ENCODE results near the gene SOAT1.

SOAT1 gene

GRCh38 chr1:179300112-179300511 is 6.5 kb downstream of the SOAT1 start:
- CTCF ChIA-PET = no interaction called here
- DNase-seq (ENCODE audit: low read depth, low spot score) = no peak
- no peak for TF ChIP-seq CTCF (IDR thresholded peaks at IDR 0.05; ENCODE audit: insufficient read depth, low read length, missing control alignments)
- POLR2A ChIA-PET = no interaction called here
- no peak overlapping the region for H3K4me3 ChIP-seq (ENCODE audit: low read depth, low read length)

- H3K4me3 ChIP-seq (ENCODE audit: low read depth, low read length) = no peak overlapping the region
- no peak for DNase-seq (ENCODE audit: low read depth, low spot score)
- ChIA-PET POLR2A (no interaction called here), CTCF (interaction anchor here (0.6 to 1.3 kb wide), 2 partner anchors 8 to 288 kb away, joined by 3 read pairs; partner anchors contain the start of gene SOAT1)
- no peak for TF ChIP-seq CTCF (IDR thresholded peaks at IDR 0.05; ENCODE audit: insufficient read depth, low read length, missing control alignments)
These were observed 8.5 kb downstream of the SOAT1 start for GRCh38 chr1:179302070-179302469.

- no peak for DNase-seq (ENCODE audit: low read depth, low spot score)
- no peak overlapping the region for H3K4me3 ChIP-seq (ENCODE audit: low read depth, low read length)
- no peak for TF ChIP-seq CTCF (IDR thresholded peaks at IDR 0.05; ENCODE audit: insufficient read depth, low read length, missing control alignments)
- POLR2A ChIA-PET = interaction anchor here (0.7 kb wide), 1 partner anchor 10 kb away, joined by 3 read pairs; the partner anchor contains the start of gene SOAT1
- CTCF ChIA-PET = interaction anchor here (1.0 to 1.3 kb wide), 2 partner anchors 9 to 11 kb away, joined by 3 read pairs; partner anchors contain the start of gene SOAT1
These were observed 9.7 kb downstream of the SOAT1 start for GRCh38 chr1:179303200-179303785.

GRCh38 chr1:179305450-179305849 is 11.9 kb downstream of the SOAT1 start:
- POLR2A ChIA-PET = interaction anchor here (0.8 kb wide), 1 partner anchor 12 kb away, joined by 5 read pairs; the partner anchor contains the start of gene SOAT1
- TF ChIP-seq CTCF (IDR thresholded peaks at IDR 0.05; ENCODE audit: insufficient read depth, low read length, missing control alignments) = no peak
- no peak overlapping the region for H3K4me3 ChIP-seq (ENCODE audit: low read depth, low read length)
- CTCF ChIA-PET = interaction anchor here (0.9 to 1.4 kb wide), 3 partner anchors 10 to 13 kb away, joined by 3 to 4 read pairs (median 4); partner anchors contain the start of gene SOAT1
- DNase-seq (ENCODE audit: low read depth, low spot score) = no peak

DNA sequence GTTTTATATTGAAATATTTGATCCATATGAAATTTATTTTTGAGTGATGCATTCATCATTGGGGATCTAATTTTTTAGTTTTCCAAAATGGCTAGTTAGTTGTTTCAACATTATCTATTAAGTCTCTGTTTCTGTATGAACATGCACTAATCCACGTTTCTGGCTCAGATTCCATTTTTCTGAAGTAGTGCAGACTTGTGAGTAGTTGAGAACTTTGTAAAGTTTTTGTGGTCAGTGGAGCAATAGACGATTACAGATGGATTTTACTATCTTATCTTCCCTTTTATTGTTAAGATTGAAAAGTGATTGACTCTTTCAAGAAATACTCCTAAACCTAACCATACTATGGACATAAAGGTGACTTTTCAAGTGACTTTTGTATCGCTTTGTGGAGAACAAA is 16.7 kb downstream of the SOAT1 start:
- no peak overlapping the region for H3K4me3 ChIP-seq (ENCODE audit: low read depth, low read length)
- ChIA-PET POLR2A (interaction anchor here (0.9 kb wide), 1 partner anchor 17 kb away, joined by 3 read pairs; the partner anchor contains the start of gene SOAT1), CTCF (interaction anchor here (0.7 kb wide), 1 partner anchor 14 kb away, joined by 3 read pairs; no protein-coding TSS in a partner anchor)
- no peak for TF ChIP-seq CTCF (IDR thresholded peaks at IDR 0.05; ENCODE audit: insufficient read depth, low read length, missing control alignments)
- DNase-seq (ENCODE audit: low read depth, low spot score) = peak; percentile 46

DNA sequence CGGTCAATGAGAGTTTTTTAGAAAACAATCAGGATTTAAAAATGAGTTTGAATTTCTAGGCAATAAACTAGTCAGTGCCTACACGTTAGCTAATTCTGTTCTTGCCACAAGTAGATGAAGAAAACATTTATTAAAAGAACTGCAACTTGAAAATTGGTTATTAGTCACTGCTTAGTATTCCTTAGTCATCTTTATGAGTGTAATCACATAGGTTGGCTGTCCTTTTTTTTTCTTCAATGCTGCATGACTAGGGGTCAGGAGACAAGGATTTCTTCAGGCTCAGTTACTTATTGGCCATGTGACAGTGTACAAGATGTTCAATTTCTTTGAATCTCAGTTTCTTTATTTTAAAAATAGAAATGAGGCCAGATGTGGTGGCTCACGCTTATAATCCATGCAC is 17.1 kb downstream of the SOAT1 start:
- no peak for TF ChIP-seq CTCF (IDR thresholded peaks at IDR 0.05; ENCODE audit: insufficient read depth, low read length, missing control alignments)
- peak; percentile 65 for DNase-seq (ENCODE audit: low read depth, low spot score)
- CTCF ChIA-PET = interaction anchor here (0.7 kb wide), 1 partner anchor 14 kb away, joined by 3 read pairs; no protein-coding TSS in a partner anchor
- H3K4me3 ChIP-seq (ENCODE audit: low read depth, low read length) = no peak overlapping the region
- POLR2A ChIA-PET = interaction anchor here (0.9 kb wide), 1 partner anchor 17 kb away, joined by 3 read pairs; the partner anchor contains the start of gene SOAT1

Measured in AG04449 (cell line).